ENCODE measurements around the gene HLA-DQB2.

Gene HLA-DQB2

DNA sequence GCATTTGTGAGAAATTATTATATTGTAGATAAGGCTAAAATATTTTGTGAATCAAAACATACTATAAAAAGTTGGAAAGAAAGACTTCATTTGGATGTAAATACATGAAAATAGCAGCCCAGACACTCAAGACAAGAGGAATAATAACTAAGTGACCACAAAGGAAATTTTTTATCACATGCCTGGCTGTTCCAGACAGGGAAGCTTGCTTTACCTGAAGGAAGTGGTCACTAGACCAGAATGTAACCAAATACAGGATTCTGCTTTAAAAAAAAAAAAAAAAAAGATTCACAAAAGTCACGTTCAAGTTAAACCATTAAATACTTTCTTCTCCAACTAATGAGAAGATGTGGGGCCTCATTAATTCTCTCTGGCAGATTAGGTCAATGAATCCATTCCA lies 9.3 kb upstream of the HLA-DQB2 start:
- no peak for TF ChIP-seq GATA2 (IDR thresholded peaks at IDR 0.05; ENCODE audit: low read depth, low read length)
- TF ChIP-seq GATA3 (IDR thresholded peaks at IDR 0.05; ENCODE audit: low read depth, low read length) = no peak

DNA sequence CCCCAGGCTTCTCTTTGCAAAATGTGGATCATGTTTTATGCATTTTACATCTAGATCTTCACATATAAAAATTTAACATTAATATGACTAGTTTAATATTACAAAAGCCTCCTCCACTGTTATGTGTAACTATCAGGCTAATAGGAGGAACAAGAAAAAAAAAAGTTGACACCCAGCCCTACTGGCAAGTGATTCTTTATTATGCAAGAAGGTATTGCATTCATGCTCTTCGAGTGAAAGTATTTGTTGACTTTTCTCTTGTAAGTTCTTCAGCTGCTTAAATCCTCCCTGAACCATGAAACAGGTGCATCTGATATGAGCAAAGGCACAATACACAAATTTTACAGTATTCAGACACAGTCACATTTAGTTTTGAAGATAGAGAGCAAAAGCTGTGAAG lies 716 bp upstream of the HLA-DQB2 start:
- TF ChIP-seq GATA3 (IDR thresholded peaks at IDR 0.05; ENCODE audit: low read depth, low read length) (no peak), GATA2 (IDR thresholded peaks at IDR 0.05; ENCODE audit: low read depth, low read length) (no peak)

DNA sequence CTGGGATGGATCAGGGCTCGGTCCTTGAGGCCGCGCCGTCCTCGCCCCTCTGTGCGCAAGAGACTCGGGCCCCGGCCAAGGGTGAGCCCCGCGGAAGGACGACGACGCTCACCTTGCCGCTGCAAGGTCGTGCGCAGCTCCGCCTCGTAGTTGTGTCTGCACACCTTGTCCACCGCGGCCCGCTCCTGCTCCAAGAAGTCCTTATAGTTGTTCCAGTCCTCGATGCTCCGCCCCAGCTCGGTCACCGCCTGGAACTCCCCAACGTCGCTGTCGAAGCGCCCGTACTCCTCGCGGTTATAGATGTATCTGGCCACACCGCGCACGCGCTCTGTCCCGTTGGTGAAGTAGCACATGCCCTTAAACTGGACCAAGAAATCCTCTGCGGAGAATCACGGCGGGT lies 1.8 kb downstream of the HLA-DQB2 start:
- no peak for TF ChIP-seq GATA2 (IDR thresholded peaks at IDR 0.05; ENCODE audit: low read depth, low read length)
- TF ChIP-seq GATA3 (IDR thresholded peaks at IDR 0.05; ENCODE audit: low read depth, low read length) = no peak

DNA sequence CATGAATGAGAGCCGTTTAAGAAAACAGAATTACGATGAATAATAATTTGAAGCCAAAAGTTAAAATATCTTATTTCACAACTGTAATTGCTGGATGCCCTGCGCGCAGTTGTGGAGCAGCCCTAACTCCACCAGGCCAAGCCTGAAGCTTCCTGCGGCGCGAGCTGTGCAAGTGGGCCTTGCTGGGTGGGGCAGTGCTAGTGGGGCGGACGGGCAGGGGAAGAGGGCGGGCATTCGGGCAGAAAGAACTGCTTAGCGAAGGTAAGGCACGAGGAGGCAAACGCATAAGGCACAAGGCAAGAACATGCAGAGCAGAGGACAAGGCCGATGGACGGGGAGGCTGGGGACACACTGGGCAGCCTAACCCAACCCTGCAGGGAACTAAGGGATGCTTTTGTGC lies 2.3 kb downstream of the HLA-DQB2 start:
- TF ChIP-seq GATA3 (IDR thresholded peaks at IDR 0.05; ENCODE audit: low read depth, low read length) = no peak
- no peak for TF ChIP-seq GATA2 (IDR thresholded peaks at IDR 0.05; ENCODE audit: low read depth, low read length)

DNA sequence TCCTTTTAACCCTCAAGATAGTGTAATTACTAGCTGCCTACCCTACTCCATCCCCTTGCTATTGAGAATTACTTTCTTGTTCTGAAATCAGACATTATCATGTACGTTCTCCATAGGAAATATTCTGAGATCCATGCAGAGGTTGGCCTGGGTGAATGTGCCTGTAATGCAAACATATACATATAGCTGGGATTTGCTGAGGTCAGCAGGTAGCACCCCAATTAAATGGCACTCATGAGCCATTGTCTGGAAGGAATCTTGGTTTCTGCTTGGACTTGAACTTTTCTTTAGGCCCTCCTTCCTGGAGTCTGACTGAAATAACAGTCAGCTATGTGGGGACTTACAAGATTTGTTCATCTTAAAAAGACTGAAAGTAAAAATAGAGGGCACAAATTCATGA lies 3.7 kb downstream of the HLA-DQB2 start:
- TF ChIP-seq GATA2 (IDR thresholded peaks at IDR 0.05; ENCODE audit: low read depth, low read length) = no peak
- no peak for TF ChIP-seq GATA3 (IDR thresholded peaks at IDR 0.05; ENCODE audit: low read depth, low read length)

DNA sequence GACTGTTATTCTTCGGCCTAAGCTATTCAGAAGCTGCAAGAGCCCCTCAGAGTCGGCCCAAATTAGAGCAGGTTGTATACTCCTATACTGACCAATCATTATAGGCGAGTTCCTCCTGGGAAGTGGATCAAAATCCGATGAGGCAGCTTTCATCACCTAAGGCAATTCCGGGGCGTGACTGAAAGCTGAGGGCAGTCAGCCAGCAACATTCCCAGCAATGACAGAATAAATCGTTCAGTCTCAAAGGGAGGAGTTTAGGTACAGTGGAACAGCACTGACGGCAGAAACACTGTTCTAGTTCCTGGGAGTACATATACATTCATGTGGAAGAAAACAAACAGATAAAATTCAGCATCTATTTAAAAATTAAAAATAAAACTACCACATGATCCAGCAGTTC lies 10.8 kb downstream of the HLA-DQB2 start:
- TF ChIP-seq GATA3 (IDR thresholded peaks at IDR 0.05; ENCODE audit: low read depth, low read length) = no peak
- TF ChIP-seq GATA2 (IDR thresholded peaks at IDR 0.05; ENCODE audit: low read depth, low read length) = no peak

DNA sequence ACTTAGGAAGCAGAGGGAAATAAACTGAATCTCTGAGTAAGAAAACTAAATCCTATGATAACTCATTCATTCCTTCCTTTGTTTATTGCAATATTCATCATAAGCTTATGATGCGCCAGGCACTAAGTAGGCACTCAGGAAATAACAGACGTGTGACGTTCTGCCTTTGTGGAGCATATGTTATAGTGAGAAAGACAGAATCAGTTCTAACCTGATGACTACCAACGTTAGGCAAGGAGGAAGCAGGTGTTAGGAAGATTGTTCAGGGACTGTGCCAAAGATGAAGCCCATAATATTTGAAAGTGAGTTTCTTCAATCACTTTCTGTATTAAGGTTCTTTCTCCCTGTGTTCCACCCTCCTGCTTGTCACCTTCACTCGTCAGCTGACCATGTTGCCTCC lies 18.6 kb downstream of the HLA-DQB2 start:
- TF ChIP-seq GATA2 (IDR thresholded peaks at IDR 0.05; ENCODE audit: low read depth, low read length) (no peak), GATA3 (IDR thresholded peaks at IDR 0.05; ENCODE audit: low read depth, low read length) (no peak)

DNA sequence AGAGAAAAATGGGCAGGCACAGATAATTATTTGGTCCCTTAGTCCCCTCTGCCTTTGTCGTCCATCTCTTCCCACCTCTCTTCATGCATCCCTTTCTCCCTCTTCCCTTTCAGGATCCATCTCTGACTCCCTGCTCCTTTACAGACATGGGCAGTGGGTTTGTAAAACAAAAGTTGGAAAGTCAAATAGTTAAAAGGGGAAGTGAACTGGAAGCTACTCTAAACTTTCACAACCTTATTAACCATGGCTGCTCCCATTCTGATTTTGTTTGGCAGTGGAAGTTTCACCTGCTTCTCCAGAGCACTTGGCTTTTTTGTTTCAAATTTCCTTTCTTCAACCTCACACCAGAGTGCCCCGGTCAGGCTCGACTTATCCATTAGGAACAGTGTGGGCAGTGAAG lies 21.0 kb downstream of the HLA-DQB2 start:
- no peak for TF ChIP-seq GATA2 (IDR thresholded peaks at IDR 0.05; ENCODE audit: low read depth, low read length)
- TF ChIP-seq GATA3 (IDR thresholded peaks at IDR 0.05; ENCODE audit: low read depth, low read length) = no peak

DNA sequence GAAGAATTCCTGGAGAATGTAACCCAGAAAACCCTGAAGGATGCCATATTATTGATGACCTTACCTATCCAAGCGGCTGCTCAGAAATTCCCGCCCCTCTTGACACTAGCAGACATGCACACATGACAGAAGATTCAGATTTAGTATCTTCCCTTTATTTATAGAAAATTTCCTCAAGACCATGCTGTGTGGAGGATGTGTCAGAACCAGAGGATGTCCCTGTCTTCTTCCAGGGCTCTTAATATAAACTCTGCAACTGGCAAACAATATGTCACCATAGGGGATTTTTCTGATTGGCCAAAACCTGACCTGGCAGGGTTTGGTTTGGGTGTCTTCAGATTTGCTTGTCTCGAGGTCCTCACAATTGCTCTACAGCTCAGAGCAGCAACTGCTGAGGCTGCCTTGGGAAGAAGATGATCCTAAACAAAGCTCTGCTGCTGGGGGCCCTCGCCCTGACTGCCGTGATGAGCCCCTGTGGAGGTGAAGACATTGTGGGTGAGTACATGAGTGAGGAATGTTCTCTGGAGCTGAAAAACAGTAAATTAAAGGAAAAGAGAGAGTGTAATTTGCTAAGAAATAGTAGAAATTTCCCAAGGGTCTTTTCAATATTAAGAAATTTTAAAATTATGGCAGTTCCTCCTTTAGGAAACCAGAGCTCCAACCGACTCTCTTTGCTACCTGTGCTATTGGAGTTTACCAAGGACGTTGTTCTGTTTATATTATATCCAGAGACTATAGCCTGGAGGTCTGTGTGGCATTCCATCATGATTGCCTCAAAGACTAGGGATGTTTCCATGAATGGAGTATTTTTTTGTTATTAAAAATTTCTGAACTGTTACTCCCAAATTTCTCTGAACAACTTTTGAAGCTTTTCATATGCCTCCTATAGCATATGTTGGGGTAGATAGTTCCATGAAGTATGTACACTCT lies 22.0 kb downstream of the HLA-DQB2 start, which contains the start of gene HLA-DQA2:
TSS of gene HLA-DQA2 (plus strand) at position 361 of the 930 bp plus-strand sequence. CDS start at position 414, 53 bp downstream.
- TF ChIP-seq GATA2 (IDR thresholded peaks at IDR 0.05; ENCODE audit: low read depth, low read length) = no peak
- no peak for TF ChIP-seq GATA3 (IDR thresholded peaks at IDR 0.05; ENCODE audit: low read depth, low read length)

DNA sequence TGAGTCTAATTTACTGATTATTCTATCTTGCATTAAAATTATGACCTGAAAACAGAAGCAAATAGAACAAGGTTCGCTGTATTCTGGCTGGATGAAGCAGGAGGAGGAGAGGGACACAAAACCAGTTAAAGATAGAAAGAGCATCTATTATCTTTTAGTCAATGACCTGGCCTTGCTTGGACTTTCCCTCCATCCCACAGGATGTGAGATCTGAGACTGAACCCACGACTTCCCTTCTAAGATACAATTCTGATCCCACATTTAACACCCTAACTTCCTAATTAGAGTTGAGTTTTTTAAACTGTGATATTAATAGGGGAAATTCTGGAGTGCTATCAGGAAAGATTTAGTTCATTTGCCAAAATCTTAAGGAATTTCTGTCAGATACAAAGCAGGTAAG lies 25.2 kb downstream of the HLA-DQB2 start:
- TF ChIP-seq GATA2 (IDR thresholded peaks at IDR 0.05; ENCODE audit: low read depth, low read length) = no peak
- no peak for TF ChIP-seq GATA3 (IDR thresholded peaks at IDR 0.05; ENCODE audit: low read depth, low read length)

DNA sequence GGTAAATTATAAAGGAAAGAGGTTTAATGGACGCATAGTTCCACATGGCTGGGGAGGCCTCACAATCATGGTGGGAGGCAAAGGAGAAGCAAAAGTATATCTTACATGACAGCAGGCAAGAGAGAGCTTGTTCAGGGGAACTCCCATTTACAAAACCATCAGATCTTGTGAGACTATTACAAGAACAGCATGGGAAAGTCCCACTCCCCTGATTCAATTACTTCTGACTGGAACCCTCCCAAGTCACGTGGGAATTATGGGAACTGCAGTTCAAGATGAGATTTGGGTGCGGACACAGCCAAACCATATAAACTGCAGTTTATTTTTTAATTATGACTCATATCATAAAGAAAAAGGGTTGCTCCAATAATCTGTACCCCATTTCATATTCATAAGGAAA lies 44.5 kb downstream of the HLA-DQB2 start:
- TF ChIP-seq GATA2 (IDR thresholded peaks at IDR 0.05; ENCODE audit: low read depth, low read length) = no peak
- TF ChIP-seq GATA3 (IDR thresholded peaks at IDR 0.05; ENCODE audit: low read depth, low read length) = no peak

DNA sequence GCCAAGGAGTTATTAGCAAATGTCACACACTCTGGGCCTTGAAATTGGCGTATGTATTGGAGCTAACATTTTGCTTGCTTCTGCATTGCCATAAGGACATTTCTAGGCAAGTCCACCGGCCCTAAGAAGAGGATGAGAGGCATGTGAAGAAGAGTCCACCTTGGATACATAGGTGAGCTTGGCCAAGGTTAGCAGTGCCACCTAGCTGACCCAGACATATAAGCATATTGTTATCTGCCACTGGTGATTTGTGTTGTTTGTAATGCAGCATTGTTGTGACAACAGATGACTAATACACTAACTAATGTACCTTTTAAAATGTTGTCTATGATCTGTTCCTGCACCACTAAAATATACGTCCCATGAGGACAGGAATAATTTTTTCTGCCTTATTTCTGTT lies 46.9 kb downstream of the HLA-DQB2 start:
- no peak for TF ChIP-seq GATA3 (IDR thresholded peaks at IDR 0.05; ENCODE audit: low read depth, low read length)

DNA sequence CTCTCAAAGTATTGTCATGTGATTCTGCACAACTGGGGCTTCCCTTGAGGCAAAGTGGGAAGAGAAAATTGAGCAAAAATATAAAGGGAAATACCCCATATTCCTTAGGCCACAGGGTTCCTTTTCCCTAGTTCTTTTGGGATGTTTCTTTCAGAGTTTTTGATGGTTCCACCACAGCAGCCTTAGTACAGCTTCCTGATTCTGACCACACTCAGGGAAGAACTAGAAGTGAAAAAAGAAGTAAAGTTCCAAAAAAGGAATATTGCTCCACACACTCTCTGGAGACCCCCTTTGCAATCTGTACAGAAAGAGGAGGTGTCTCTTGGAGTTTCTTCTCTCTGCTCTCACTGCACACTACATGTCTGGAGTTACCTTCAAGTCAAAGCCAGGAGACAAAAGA lies 50.1 kb downstream of the HLA-DQB2 start:
- TF ChIP-seq GATA3 (IDR thresholded peaks at IDR 0.05; ENCODE audit: low read depth, low read length) = no peak
- TF ChIP-seq GATA2 (IDR thresholded peaks at IDR 0.05; ENCODE audit: low read depth, low read length) = no peak

DNA sequence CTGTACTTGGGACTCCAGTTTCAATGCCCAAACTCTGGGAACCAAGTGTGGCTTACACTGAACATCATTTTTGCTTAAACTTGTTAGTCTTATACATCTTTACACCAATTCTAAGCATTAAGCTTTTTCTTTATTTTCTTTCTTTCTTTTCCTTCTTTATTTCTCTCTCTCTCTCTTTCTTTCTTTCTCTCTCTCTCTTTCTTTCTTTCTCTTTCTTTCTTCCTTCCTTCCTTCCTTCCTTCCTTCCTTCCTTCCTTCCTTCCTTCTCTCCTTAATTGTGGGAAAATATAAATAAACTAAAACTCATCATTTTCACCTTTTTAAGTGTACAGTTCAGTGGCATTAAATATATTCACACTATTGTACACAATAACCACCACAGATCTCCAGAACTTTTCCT lies 53.7 kb downstream of the HLA-DQB2 start:
- TF ChIP-seq GATA3 (IDR thresholded peaks at IDR 0.05; ENCODE audit: low read depth, low read length) = no peak
- no peak for TF ChIP-seq GATA2 (IDR thresholded peaks at IDR 0.05; ENCODE audit: low read depth, low read length)
